Measurements from ENCODE around the gene DEFB125.
"Not testable (repeated sequence)": the region's sequence is repeated elsewhere in the genome, so short reads cannot be mapped to it uniquely, and the experiment has no call there.

The DEFB125 gene, protein sequence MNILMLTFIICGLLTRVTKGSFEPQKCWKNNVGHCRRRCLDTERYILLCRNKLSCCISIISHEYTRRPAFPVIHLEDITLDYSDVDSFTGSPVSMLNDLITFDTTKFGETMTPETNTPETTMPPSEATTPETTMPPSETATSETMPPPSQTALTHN

DNA sequence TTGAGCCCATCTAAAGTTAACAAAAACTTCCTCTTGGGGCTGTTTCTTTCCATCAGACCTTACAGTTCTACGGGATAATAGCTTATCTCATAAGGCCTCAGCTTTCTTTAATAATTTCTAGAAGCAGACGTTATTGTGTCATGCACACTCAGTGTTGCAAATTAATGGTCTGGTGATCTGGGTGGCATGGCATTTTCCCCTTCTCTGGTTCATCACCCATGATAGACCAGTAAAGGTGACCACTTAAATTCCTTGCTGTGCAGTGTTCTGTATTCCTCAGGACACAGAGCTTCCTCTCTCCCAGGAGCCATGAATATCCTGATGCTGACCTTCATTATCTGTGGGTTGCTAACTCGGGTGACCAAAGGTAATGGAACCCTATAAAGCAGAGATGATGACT is at the start of gene DEFB125:
Gene DEFB125, plus strand, starts transcription at position 272 of the 400 bp plus-strand sequence. Its CDS starts 38 bp downstream, at position 310.
- no peak for DNase-seq (ENCODE audit: extremely low read depth in 1 of 2, low read depth in 1 of 2)

DNA sequence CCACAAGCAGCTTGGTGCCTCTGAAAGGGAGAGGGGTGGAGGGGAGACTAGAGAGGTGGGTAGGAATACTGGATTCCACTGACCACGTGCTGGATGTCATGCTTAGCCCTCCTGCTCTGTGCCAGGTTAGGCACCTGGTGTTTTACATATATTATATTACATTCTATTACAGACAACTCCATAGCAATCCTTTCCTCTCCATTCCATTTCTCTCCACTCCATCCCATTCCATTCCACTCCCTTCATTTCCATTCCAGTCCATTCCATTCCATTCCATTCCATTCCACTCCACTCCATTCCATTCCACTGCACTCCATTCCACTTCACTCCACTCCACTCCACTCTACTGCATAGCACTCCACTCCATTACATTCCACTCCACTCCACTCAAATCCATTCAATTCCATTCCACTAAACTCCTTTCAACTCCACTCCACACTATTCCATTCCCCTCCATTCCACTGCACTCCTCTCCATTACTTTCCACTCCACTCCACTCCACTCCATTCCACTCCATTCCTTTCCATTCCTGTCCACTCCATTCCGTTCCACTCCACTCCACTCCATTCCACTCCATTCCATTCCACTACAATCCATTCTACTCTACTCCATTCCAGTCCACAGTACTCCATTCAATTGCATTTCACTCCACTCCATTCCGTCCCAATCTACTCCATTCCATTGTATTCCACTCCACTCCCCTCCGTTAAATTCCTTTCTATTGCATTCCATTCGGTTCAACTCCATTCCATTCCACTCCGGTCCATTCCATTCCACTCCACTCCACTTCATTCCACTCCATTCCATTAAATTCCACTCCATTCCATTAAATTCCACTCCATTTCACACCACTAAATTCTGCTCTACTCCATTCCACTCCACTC is 27.2 kb upstream of the DEFB125 start:
- no peak for DNase-seq (ENCODE audit: extremely low read depth in 1 of 2, low read depth in 1 of 2)

DNA sequence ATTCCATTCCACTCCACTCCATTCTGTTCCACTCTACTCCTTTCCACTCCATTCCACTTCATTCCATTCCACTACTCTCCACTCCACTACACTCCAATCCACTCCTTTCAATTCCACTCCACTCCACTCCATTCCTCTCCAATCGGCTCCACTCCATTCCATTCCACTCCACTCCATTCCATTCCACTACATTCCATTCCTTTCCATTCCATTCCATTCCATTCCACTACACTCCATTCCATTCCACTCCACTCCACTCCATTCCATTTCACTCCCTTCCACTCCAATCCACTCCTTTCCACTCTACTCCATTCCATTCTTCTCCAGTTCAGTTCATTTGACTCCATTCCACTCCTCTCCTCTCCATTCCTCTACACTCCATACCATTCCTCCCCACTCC is 26.2 kb upstream of the DEFB125 start:
- no peak for DNase-seq (ENCODE audit: extremely low read depth in 1 of 2, low read depth in 1 of 2)

DNA sequence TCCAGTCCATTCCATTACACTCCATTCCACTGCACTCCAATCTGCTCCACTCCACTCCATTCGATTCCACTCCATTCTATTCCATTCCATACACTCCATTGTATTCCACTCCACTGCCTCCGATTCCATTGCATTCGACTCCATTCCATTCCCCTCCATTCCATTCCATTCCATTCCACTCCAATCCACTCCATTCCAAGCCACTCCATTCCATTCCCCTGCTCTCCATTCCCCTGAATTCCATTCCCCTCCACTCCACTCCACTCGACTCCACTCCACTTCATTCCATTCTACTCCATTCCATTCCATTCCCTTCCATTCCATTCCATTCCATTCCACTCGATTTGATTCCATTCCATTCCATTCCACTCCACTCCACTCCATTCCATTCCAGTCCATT is 25.7 kb upstream of the DEFB125 start:
- DNase-seq (ENCODE audit: extremely low read depth in 1 of 2, low read depth in 1 of 2), result no peak

DNA sequence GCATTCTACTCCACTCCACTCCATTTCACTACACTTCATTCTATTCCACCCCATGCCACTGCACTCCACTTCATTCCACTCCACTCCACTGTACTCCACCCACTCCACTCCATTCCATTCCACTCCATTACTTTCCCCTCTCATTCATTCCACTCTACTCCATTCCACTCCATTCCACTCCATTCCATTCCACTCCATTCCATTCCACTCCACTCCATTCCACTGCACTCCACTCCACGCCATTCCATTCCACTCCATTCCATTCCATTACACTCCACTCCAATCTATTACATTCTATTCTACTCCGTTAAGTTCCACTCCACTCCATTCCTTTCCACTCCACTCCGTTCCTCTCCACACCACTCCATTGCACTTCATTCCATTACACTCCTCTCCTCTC is 25.0 kb upstream of the DEFB125 start:
- no peak for DNase-seq (ENCODE audit: extremely low read depth in 1 of 2, low read depth in 1 of 2)

DNA sequence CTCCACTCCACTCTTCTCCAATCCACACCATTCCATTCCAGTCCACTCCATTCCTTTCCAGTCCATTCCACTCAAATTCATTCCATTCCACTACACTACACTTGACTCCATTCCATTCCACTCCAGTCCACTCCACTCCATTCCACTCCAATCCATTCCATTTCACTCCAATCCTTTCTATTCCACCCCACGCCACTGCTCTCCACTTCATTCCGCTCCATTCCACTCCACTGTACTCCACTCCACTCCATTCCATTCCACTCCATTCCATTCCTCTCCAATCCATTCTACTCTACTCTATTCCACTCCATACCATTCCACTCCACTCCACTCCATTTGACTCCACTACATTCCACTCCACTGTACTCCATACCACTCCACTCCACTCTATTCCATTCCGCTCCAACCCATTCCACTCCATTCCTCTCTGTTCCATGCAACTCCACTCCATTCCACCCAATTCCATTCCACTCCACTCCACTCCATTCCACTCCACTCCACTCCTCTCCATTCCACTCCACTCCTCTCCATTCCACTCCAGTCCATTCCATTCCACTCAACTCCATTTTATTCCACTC is 23.4 kb upstream of the DEFB125 start:
- DNase-seq (ENCODE audit: extremely low read depth in 1 of 2, low read depth in 1 of 2), result no peak

DNA sequence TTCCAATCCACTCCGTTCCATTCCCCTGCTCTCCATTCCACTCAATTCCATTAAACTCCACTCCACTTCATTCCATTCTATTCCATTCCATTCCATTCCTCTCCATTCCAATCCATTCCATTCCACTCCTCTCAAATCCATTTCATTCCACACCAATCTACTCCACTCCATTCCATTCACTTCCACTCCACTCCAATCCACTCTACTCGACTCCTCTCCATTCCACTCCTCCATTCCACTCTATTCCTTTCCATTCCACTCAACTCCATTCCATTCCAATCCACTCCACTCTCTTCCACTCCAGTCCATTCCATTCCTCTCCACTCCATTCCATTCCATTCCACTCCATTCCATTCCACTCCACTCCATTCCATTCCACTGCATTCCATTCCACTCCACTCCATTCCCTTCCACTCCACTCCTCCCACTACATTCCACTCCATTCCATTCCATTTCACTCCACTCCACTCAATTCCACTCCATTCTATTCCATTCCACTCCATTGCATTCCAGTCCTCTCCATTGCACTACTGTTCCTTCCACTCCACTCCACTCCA is 22.6 kb upstream of the DEFB125 start:
- no peak for DNase-seq (ENCODE audit: extremely low read depth in 1 of 2, low read depth in 1 of 2)

DNA sequence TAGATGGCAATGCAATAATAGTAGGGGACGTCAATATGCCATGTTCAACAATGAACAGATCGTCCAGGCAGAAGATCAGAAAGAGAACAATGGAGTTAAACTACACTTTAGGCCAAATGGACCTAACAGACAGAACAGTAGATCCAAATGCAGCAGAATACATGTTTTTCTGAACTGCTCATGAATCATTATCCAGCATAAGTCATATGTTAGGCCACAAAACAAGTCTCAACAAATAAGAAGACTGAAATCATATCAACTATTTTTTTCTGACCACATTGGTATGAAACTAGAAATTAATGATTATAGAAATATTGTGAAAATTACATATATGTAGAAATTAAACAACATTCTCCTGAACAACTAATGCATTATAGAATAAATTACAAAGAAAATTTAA is 10.2 kb upstream of the DEFB125 start:
- no peak for DNase-seq (ENCODE audit: extremely low read depth in 1 of 2, low read depth in 1 of 2)

DNA sequence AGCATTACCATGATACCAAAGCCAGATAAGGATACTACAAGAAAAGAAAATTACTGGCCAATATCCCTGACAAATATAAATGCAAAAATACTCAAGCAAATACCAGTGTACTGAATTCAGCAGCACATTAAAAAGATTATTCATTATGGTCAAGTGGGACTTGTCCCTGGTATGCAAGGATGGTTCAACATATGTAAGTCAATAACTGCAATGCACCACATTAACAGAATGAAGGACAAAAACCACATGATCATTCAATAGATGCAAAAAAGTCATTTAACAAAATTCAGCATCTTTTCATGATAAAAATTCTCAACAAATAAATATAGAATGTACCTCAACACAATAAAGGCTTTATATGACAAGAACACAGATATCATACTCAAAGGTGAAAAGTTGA is 9.1 kb upstream of the DEFB125 start:
- DNase-seq (ENCODE audit: extremely low read depth in 1 of 2, low read depth in 1 of 2), result no peak

DNA sequence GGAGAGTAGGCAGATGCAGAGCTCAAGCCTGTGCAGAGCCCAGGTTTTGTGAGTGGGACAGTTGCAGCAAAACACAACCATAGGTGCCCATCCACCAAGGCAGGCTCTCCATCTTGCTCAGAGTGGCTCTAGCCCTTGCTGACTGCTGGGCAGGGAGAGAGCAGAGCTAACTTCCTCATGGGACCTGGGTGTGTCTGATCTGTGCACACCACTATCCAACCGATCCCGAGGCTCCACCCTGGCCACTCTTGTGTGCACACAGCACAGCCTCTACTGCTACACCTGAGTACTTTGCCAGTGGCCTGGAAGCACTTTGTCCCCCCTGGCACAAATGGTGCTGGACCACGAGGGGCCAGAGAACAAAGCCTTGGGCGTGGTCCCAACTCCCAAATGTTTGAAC is 7.9 kb upstream of the DEFB125 start:
- no peak for DNase-seq (ENCODE audit: extremely low read depth in 1 of 2, low read depth in 1 of 2)

DNA sequence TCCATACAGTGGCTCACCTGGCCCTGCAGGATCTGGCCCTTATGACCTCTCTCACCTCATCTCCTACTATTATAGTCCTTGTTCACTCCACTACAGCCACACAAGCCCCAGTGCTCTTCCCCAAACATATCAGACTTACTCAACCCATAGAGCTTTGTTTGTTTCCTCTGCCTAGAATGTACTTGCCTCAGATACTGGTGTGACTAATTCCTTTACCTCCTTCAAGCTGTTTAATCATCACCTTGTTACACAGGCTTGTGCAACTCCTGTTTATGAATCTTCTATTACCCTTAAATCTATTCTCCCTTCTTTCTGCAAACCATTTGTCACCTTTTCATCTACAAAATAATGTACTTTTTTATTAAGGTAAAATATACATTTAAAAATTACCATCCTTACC is 3.2 kb downstream of the DEFB125 start:
- no peak for DNase-seq (ENCODE audit: extremely low read depth in 1 of 2, low read depth in 1 of 2)

DNA sequence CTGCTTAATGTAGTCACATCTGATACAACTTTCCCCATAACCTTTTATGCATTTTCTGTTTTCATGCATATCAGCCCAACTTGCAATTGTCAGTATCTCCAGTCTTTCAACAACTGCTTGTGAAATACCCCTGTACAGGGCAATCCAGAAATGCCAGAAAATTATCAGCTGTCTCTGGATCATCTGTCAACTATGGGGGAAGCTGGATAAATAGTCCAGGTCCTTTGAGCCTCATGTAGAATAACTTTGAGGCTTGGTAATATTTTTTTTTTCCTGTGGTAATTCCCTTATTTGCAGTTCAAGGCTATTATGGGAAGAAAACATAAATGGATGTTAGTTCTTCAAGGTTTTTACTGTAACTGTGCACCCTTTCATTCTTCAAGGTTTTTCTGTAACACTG is 6.2 kb downstream of the DEFB125 start:
- DNase-seq (ENCODE audit: extremely low read depth in 1 of 2, low read depth in 1 of 2), result no peak

DNA sequence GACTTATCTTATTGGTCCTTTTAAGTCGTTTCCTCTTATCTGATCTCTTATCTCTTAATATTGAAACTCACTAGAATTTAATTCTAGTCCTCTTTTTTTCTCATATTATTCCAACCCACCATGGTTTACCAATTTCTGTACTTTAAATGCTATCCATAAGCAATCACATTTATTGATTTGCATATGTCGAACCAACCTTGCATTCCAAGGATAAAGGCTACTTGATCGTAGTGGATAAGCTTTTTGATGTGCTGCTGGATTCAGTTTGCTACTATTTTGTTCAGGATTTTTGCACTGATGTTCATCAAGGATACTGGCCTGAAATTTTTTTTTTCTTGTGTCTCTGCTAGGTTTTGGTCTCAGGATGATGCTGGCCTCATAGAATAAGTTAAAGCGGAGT is 7.7 kb downstream of the DEFB125 start:
- DNase-seq (ENCODE audit: extremely low read depth in 1 of 2, low read depth in 1 of 2), result no peak

DNA sequence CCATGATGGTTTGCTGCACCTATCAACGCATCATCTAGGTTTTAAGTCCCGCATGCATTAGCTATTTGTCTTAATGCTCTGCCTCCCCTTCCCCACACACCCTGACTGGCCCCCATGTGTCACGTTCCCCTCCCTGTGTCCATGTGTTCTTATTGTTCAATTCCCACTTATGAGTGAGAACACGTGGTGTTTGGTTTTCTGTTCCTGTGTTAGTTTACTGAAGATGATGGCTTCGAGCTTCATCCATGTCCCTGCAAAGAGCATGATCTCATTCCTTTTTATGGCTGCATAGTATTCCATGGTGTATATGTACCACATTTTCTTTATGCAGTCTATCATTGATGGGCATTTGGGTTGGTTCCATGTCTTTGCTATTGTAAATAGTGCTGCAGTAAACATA is 10.2 kb downstream of the DEFB125 start:
- DNase-seq (ENCODE audit: extremely low read depth in 1 of 2, low read depth in 1 of 2), result not testable (repeated sequence)

DNA sequence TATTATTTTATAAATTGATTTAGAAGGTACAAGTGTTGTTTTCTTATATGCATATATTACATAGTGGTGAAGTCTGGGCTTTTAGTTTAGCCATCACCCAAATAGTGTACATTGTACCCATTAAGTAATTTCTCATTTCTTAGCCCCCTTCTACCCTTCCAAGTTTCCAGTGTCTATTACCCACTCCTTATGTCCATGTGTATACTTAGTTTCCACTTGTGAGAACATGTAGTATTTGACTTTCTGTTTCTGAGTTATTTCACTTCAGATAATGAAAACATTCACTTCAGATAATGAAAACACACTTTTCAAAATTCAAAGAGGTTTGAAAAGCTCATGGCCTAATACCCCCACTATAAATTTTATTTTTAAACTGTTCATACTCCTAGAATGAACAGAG is 14.5 kb downstream of the DEFB125 start:
- no peak for DNase-seq (ENCODE audit: extremely low read depth in 1 of 2, low read depth in 1 of 2)

DNA sequence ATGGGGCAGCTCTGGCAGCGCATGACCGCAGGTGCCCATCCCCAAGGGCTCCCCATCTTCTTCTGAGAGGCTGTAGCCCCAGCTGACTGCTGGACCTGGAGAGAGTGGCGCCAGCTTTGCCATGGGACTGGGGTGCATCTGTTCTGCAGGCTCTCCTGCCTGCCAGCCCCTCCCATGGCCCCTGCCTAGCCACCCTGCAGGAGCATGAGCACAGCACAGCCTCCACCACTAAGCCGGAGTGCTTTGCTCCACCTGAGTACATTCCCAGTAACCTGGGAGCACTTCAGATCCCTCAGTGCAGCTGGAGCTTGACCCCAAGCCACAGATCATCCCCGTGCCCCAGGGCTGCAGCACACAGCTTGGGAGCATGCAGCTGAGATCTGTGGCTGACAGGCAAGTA is 16.0 kb downstream of the DEFB125 start:
- DNase-seq (ENCODE audit: extremely low read depth in 1 of 2, low read depth in 1 of 2), result no peak

DNA sequence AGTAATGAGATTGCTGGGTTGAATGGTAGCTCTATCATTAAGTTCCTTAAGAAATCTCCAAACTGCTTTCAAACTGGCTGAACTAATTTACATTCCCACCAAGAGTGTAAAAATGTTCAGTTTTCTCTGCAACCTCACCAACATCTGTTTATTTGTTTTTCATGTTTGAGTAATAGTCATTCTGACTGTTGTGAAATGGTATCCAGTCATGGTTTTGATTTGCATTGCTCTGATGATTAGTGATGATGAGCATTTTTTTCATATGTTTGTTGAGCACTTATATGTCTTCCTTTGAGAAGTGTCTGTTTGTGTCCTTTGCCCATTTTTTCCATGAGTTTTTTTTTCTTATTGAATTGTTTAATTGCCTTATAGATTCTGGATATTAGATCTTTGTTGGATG is 24.9 kb downstream of the DEFB125 start:
- DNase-seq (ENCODE audit: extremely low read depth in 1 of 2, low read depth in 1 of 2), result no peak

DNA sequence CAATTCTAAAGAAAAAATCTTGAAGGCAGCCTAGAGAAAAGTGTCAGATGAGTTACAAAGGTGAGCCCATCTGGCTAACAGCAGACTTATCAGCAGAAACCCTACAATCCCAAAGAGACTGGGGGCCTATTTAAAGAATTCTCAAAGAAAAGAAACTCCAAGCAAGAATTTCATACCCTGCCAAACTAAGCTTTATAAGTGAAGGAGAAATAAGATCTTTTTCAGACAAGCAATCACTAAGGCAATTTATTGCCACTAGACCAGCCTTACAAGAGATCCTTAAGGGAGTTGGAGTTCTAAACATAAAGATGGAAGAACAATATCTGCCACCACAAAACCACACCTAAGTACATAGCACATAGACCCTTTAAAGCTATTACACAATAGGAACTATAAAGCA is 30.0 kb downstream of the DEFB125 start:
- DNase-seq (ENCODE audit: extremely low read depth in 1 of 2, low read depth in 1 of 2), result no peak

DNA sequence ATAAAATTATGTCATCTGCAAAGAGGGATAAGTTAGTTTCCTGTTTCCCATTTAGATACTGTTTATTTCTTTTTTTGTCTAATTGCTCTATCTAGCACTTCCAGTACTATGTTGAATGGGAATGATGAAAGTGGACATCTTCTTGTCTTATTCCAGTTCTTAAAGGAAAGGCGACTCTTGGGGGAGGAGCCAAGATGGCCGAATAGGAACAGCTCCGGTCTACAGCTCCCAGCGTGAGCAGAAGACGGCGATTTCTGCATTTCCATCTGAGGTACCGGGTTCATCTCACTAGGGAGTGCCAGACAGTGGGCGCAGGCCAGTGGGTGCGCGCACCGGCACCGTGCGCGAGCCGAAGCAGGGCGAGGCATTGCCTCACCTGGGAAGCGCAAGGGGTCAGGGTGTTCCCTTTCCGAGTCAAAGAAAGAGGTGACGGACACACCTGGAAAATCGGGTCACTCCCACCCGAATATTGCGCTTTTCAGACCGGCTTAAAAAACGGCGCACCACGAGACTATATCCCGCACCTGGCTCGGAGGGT is 42.4 kb downstream of the DEFB125 start:
- DNase-seq (ENCODE audit: extremely low read depth in 1 of 2, low read depth in 1 of 2), result not testable (repeated sequence)

DNA sequence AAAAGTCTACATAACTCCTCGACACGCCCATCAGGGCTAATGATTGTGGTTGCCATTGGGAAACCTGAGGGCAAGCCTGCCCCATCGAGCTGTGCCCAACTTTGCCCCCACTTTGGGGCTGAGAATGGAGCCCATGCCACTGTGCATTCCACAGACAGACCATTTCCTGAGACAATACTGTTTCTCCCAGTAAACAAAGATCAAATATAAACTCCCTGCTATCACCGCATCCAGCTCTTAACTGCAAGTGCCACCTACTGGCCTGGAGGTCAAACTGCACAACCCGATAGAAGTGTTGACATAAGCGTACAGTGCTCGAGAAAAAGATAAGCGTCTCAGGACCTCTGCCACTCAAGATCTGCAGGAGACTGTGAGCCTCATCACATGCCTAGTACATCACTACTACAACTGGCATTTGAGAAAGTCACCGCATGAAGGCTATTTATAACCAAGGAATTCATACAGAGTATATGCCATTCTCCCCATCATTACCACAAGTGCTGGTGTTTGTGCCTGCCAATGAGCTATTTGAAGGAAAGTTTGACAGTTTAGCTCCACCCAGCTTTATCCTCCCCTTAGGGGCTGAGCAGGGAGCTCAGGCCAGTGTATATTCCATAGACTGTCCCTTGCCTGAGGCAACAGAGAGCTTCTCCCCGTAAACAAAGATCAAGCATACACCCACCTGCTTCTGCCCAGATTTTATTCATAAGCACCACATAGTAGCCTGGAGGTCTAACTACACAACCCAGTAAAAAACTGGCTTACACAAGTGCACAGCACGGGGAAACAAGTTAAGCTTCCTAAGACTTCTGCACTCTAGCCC is 50.4 kb downstream of the DEFB125 start:
- no peak for DNase-seq (ENCODE audit: extremely low read depth in 1 of 2, low read depth in 1 of 2)

DNA sequence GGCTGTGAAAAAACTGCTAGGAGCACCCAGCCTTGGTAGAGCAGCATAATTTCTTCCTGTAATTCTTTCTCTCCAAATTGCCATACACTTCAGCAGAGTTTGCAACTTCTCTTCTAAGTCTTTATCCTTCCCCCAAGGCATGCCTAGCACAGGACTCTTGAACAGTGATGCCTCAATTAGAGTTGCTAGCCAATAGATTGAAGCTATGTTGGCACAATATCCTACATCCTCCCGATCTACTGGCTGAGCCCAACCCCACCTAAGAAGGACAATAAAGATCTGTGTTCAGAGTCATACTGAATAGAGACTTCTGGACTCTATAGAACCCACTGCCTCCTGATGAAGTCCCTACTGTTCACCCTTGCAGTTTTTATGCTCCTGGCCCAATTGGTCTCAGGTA is 54.8 kb downstream of the DEFB125 start, which contains the start of gene DEFB126:
Gene DEFB126, plus strand, starts transcription at position 301 of the 400 bp plus-strand sequence. Its CDS starts 39 bp downstream, at position 340.
- no peak for DNase-seq (ENCODE audit: extremely low read depth in 1 of 2, low read depth in 1 of 2)

All from activated CD8-positive, alpha-beta memory T cell treated with anti-CD3 and anti-CD28 coated beads for 1 hour (primary cell).